CD4-positive, alpha-beta T cell treated with Interleukin-15 for 4 hours (primary cell): ENCODE data around the gene DDX25.
"Not testable (repeated sequence)": the region's sequence is repeated elsewhere in the genome, so short reads cannot be mapped to it uniquely, and the experiment has no call there.

ENCODE experiments used
- DNase-seq: peaks from one replicate; pipeline ENCODE4 v3.0.0-alpha.2; 2020; ENCODE audit warnings: low spot score

DDX25 gene

DNA sequence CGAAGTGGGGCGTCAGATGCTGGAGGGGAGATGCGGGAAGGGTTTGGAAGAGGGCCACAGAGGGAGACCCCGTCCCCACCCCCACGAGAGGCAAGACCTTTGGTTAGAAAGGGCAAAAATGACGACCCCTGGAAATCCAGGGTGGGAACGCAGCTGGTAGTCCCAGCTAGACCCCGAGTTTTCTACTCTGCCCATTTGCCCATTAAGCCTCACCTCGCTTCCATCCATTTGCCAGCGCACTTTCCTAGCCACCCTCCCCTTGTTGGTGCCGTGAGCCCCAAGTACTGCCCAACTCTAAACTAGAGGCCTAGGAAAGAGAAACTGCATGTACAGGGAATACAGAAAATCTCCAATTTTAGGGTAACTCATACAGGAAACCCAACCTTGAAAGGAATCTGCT is 370 bp downstream of the DDX25 start:
- DNase-seq, result no peak

DNA sequence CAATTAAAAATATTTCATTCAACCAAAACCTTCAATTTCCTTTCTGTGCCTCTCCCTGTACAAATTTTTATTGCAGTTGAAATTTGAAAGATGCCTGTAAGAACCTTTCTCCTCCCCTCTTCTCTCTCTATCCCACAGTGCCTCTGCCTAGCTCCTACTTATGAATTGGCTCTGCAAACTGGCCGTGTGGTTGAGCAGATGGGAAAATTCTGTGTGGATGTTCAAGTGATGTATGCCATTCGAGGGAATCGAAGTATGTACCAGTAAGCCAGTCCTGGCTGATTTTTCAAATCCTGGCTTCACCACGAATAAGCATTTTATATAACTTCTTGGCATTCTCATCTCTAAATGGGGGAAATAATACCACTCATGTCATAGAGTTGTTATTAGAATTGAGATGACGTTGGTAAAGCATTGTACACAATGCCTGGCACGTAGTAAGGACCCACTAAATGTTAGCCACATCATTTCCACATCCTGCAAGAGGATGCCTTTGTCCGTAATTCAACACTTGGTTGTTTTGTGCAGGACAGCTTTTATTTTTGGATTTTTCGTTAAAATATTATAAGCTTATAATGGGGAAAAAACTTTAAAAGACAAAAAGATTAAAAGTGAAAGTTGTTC is 6.0 kb downstream of the DDX25 start:
- no peak for DNase-seq

DNA sequence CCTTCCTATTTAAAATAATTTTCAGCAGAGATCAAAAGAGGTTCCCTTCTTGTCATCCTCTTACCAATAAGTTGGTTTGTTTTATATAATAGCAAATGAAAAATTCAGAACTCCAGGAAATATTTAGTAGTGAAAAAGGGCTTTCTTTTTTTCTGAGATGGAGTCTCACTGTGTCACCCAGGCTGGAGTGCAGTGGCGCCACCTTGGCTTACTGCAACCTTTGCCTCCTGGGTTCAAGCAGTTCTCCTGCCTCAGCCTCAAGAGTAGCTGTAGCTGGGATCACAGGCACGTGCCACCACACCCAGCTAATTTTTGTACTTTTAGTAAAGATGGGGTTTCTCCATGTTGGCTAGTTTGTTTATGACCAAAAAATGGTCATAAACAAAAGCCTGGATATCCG is 10.3 kb downstream of the DDX25 start:
- not testable (repeated sequence) for DNase-seq

DNA sequence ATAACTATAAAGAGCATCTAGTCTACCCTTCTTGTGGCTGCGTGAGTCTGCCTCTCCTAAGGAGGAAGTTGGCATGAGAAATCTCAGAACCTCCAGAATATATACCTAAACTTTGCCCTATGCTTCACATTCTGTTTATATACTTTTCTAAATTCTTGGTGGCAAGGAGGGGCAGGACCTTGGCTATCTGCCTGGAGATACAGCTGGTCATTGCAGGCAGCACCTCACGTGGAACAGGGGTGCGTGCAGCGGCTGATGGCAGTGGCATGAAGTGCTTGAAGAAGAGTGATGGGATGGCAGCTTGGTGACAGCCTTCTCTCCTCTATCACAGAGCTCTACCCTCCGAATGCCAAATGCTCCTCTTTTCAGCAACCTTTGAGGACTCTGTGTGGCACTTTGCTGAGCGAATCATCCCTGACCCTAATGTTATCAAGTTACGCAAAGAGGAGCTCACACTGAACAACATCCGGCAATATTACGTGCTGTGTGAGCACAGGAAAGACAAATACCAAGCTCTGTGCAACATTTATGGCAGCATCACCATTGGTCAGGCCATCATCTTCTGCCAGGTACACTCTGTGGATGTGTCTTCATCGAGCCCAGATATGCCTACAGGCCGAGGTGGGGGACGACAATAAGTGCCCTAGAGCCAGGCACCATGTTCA is 12.5 kb downstream of the DDX25 start:
- DNase-seq, result no peak

DNA sequence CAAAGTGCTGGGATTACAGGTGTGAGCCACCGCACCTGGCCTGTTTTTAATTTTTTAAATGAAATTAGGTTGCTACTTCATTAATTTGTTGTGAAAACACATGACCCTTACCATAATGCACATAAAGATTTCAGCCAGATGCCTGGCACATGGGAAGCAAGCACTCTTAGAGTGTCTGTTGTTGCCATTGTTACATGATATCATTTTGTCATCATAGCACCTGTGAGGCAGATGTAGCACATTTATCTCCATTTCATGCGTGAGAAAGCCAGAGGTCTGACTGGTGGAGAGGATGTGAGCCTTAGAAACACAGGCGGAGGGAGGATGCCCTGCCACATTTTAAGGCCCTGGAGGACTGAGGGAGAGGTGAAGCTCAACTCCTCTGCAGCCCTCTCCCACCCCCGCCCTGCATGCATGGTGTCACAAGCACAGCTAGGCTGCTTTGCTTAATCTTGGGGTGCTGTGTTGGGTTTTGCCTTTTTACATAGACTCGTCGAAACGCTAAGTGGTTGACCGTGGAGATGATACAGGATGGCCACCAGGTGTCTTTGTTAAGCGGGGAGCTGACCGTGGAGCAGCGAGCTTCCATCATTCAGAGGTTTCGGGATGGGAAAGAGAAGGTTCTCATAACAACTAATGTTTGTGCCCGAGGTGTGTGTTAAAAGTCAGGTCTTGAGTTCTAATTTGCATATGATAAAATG is 14.0 kb downstream of the DDX25 start:
- no peak for DNase-seq

DNA sequence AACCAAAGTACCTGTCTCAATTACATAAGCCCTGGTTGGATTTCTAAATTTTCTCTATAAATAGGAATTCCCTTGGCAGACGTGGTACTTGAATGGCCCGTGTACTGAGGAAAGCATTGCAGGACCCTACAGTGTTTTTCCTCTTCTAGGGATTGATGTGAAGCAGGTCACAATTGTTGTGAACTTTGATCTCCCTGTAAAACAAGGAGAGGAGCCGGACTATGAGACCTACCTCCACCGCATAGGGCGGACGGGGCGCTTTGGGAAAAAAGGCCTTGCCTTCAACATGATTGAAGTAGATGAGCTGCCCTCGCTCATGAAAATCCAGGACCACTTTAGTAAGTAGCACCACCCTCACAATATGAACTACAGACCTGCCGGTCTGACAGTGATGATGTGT is 16.7 kb downstream of the DDX25 start:
- DNase-seq, result no peak

DNA sequence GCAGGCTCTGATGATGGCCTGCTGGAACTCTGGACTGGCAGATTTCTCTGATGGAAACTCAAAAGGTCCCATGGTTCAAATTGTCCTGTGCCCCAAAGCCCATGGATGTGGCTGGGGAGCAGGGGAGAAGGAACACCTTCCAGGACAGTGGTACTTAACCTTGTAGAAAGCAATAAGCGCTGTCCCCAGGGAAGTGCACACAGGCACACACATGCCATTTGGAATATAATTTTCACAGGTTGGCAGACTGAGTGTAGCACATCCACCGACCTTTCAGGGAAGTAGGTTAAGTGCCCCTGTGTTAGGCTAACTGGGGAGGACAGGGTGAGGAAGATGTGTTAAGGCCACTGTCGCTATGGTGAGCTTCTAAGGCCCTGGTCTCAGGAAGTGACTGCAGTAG is 17.8 kb downstream of the DDX25 start:
- no peak for DNase-seq

DNA sequence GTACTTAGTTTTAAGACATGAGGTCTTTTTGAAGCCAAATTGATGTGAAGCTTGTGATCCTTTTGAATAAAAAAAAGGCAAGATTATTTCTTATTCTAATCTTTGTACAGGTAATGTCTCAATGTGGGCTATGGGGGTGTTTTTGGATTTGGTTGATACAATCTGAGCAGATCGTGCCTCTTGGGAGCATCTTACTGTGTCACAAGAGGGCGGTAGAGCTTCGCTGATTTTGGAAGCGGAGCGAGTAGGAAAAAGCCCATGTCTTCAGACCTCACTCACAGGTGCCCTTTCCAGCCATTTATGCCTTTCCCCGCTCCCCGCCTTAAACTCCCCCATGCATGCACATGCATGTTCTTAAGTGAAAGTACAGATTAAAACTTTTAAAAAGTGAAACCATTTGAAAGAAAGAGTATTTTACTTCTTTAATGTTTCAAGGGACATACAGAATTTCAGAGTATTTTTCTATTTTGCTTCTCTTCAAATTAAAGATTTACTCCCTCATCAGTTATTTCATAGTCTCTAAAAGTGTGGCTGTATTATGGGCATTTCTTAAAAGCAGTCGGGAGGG is 18.8 kb downstream of the DDX25 start:
- peak; percentile 54 for DNase-seq

DNA sequence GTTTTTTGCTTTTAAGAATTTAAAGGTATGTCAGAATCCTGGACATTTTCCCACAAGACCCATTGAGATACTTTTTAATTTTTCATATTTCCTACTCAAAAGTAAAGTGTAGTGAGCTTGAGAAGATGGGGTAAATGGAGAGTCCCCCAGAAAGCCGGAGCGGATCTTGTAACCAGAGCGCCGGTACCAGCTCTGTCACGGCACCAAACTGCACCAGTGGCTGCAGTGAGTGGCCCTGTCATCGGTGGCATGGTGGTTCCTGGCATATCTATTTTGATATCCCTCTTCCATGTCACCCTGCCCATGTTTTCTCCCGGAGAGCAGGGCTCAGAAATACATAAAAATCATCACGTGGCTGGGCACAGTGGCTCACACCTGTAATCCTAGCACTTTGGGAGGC is 19.3 kb downstream of the DDX25 start:
- no peak for DNase-seq

DNA sequence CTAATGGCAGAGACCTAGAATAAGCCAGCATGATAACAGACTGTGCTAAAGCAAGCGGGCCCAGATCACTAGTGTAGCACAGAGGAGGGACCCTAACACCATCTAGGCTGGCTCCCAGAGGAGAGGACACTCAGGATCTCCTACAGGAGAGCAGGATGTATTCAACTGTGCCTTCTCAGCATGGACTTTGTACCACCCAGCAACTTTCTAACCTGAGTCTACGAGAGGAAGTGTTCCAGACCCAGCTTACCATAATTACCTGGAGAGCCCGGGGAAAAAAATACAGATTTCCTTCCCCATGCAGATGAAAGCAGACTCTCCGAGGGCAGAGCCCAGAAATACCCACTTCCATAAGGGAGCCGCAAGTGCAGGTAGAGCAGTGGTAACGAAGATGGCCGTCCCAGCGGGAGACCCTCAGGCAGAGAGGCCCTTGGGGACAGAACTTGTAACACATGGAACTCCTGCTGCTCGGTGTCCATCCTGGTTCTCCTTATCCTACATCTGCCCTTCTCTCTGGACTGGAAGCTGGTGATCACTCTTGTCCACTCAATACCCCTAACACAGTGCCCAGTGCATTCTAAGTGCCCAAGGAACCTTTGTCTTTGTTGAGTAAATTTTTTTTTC is 20.2 kb downstream of the DDX25 start:
- no peak for DNase-seq

DNA sequence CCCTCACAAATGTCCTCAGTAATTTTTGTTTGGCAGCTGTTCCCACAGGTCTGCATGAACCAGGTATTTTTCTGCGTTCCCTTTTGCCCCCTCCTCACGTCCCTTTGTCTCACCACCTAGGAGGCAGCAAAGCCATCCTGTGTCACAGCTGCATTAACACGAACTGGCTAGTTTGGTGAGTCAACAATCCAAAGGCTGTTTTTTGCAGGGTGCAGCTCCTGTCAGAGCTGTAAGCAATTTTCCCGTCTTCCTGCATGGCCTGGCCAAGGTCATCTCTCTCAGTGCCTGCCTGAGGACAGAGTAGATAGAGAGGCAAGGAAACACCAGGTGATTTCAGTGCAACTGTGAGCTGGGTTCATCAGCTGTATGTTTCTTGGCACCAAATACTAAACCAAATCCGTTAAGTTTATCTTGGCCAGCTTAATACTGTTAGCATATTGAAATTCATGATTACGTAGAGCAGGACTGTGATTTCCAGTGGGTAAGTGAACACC is 21.0 kb downstream of the DDX25 start:
- no peak for DNase-seq

DNA sequence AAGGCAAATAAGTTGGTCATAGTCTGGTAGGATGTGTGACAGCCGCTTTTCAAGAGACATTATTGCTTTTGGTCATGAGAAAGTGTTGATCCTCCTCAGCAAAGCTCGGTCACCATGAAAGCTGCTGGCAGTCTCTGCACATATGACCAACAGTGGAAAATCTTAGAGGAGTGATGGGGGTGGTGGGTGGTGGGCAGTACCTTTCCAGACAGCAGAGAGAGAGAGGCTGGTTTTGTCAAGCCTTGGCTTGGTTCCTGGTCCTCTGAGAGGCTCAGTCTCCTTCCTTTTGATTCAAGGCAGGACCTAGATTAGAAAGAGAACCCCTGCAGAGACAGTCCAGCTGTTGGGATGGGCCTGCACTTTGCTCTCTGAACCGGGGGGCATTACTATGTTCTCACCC is 21.5 kb downstream of the DDX25 start:
- DNase-seq, result no peak

DNA sequence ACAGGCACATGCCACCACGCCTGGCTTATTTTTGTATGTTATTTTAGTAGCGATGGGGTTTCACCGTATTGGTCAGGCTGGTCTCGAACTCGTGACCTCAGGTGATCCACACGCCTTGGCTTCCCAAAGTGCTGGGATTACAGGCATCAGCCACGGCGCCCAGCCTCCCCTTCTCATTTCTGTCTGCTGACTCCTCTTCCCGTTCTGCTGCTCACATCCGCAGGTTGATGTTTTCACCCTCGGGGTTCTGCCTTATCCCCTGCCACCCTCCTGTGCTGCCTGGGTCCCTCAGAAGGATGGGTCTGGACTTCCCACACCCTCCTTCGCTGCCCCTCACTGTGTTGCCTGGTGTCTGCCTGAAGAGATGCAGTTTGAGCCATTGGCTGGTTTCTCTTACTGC is 22.4 kb downstream of the DDX25 start:
- DNase-seq, result no peak

DNA sequence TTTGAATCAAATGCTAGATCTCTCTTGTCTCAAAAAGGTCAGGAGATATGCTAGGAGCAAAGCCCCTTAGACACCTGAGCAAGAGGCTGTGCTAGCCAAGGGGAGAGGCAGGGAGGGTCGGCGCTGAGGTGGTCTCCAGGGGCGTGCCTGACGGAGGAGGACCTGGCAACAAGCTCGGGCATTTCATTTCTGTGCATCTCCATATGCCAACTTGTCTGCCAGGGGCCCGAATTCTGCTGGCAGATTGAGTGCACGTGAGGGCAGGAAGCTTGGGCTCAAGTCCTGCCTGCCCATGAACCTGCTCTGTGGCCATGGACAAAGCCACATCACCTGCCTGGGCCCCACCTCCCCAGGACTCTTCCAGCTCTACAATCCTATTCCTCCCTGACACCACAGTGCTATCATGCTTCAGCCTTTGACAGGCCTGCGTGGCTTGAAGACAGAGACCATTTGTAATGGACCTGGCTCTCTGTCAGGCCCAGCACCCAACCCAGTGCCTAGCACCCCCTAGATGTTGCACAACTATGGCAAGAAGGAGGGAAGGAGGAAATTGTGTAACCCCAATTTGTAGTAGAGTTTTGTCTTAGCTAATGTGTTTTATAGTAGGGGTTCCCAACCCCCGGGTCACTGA is 25.3 kb downstream of the DDX25 start:
- no peak for DNase-seq

DNA sequence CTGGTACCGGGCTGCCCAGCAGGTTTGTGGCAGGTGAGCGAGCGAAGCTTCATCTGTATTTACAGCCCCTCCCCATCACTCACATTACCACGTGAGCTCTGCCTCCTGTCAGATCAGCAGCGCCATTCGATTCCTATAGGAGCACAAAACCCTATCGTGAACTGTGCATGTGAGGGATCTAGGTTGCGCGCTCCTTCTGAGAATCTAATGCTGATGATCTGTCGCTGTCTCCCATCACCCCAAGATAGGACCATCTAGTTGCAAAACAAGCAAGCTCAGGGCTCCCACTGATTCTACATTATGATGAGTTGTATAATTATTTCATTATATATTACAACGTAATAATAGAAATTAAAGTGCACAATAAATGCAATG is 25.8 kb downstream of the DDX25 start:
- no peak for DNase-seq

DNA sequence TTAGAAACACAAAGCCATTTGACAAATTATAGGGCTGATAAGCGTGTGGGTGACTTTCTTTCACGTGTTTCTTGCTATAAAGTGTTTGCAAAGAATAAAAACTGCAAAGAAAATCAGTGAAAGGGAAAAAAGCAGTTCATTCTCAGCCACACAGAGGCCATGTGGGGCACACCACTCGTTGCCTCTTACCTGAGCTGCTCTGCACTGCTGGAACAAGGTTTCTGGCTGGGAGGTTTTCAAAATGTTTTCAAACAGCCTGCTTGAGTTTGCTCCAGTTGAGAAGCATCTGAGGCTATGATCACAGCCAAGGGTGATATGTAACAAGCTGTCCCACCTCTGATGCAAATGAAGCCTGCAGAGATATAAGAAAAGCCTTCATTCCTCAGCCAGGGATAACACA is 26.8 kb downstream of the DDX25 start:
- no peak for DNase-seq

DNA sequence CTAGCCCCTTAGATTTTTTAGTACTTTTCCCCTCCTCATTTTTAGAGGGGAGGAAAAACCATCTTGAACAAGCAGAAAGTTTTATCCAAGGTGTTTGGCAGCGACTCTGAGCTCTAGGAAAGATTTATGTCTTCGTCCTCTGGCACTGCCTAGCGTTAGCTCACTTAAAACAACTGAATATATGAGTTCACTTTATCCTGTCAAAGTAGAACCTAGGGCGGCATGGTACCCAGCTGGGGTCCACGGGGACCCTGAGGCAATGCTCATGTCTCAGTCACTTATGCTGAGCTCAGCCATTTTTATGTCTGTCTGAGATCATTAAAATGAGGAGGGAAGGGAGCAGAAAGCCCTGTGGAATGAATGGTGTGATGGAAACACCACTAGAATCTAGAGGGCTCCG is 27.4 kb downstream of the DDX25 start:
- no peak for DNase-seq

DNA sequence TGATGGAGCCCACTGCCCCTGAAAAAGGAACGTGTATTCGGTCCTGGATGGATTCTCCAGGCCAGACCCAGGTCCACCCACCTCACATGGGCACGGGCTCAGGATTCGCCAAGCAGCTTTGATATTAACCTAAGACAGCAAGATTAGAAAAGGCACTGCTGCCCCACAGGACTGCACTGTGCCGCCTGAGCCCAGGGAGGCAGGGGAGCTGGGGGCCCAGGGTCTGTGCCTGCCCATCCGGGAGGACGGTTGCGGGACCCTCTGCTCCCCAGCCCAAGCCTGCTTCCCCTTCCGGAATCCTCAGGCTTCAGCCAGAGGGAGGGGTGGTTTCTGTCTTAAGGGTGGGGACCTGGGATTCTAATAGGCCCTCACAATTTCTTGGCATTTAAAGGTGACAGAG is 28.0 kb downstream of the DDX25 start:
- no peak for DNase-seq

DNA sequence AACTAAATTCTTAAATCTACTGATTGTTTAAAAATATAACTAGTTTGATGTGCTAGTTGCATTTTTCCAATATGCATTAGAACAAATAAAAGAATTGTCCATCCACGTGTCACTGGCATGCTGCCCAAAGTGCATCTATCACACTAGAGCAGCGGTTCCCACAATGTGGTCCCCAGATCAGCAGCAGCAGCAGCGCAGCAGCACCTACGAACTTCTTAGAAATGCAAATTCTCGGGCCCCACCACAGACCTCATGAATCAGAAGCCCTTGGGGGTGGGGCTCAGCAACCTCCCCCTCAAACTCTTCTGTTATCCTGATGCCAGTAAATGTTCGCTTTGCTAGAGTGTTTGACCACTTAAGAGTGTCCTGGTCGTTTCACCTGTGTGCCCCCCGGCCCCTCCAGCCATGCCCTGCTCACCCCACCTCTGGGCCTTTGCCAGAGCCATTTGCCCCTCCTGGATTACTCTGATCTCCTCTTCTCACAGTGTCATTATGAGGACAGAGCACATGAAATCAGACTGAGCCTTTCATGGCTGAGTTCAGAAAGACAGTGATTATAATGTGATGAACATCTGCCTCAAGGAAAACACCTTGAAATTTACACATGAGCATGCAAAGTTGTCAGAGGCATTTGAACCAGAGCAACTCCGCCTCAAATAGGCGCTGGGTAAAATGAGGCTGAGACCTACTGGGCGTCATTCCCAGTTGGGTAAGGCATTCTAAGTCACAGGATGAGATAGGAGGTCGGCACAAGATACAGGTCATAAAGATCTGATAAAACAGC is 28.9 kb downstream of the DDX25 start:
- no peak for DNase-seq

DNA sequence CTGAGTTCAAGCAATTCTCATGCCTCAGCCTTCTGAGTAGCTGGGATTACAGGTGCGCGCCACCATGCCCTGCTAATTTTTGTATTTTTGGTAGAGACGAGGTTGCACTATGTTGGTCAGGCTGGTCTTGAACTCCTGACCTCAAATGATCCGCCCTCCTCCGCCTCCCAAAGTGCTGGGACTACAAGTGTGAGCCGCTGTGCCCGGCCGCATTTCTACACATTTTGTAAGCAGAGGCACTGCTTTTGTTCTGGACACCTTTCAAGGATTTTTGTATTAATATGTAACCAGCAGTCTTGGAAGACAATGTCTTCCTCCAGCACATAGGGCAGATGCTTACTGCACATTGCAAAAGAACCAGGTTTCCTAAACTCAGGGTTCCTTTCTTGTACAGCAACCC is 30.2 kb downstream of the DDX25 start:
- DNase-seq, result no peak

DNA sequence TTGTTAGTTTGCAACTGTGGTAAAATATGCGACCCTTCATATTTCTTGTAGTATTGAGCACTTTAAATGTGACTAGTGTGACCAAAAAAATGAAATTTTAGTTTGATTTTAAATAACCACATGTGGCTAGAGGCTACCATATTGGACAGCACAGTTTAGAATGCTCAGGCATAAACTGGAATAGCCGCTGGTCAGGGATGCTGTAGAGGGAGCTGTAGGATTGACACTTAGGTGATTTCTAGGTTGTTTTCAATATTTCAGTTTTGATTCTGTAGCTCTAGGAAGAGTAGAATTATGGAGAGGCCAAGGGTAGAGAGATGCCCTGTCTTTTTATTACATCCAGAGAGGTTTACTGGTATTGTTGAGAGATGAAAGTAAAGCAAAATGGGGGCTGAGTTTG is 30.7 kb downstream of the DDX25 start:
- DNase-seq, result no peak
